Measurements from ENCODE around the gene WDFY4. TPM values are rescaled to one million over a fixed set of nuclear protein-coding genes. Genes with fewer than 3 reads are reported as not detected.

Gene WDFY4
- total and polyA plus RNA-seq, 2 of the 13 experiments (the other 11 are each of a cell fraction or from before 2014, with no cell fraction given) = not detected

DNA sequence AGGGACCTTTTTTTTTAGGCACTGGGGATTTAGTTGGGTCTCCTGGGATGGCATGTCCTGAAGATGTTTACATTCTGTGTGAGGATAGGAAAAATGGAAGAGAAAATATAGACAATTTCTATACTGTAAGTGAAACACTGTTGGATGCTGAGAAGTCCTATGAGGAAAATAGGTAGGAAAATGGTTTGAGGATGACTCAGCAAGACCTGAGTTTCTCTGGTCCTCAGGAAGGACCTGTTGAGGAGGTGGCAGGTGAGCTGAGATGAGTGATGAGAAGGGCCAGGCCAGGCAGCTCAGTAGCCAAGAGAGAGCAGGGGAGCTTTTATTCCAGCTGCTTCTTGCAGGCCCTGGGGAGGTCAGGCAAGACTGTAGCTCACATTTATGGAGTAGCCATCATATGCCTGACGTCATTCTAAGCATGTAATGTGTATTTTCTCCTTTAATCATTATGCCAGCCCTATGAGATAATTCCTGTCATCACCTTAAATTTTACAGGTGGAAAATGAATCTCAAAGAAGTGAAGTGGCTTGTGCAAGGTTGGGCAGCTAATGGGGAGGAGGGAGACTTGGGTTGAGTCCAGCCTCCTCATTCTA is 274.0 kb downstream of the WDFY4 start:
- ChIA-PET POLR2A (no interaction called here), CTCF (ENCODE audit: low intra/inter-chr PET ratio, low total read pairs) (no interaction called here)
- 0% methylated on average over 1 of the region's 1 CpG for WGBS (ENCODE audit: low lambda C conversion rate)
- Histone ChIP-seq H2AFZ (ENCODE audit: low read length) (no peak overlapping the region), H3K4me3 (replicated peaks in 1 of 3; ENCODE audit: insufficient read depth in 1 of 3, low read depth in 2 of 3, low read length in 3 of 3) (no peak overlapping the region), H3K4me2 (ENCODE audit: low read depth, low read length) (no peak overlapping the region), H3K9ac (ENCODE audit: insufficient read depth, low read depth, low read length) (no peak overlapping the region), H3K36me3 (replicated peaks in 1 of 2; ENCODE audit: control insufficient read depth in 1 of 2, insufficient read depth in 2 of 2, low read length in 2 of 2) (no peaks in the 10 kb centered on the region), H3K27me3 (ENCODE audit: control insufficient read depth in 1 of 2, insufficient read depth in 2 of 2, low read length in 2 of 2) (peaks cover 0 to 4% of the 10 kb centered on the region in 2 experiments; a peak in 2 of 5 replicates), H3K4me1 (ENCODE audit: insufficient read depth, low read length) (no peaks in the 10 kb centered on the region), H3K27ac (ENCODE audit: extremely low read length, insufficient read depth, low read length) (no peak overlapping the region), H3K9me3 (ENCODE audit: low read length) (no peaks in the 10 kb centered on the region), H3K79me2 (ENCODE audit: insufficient read depth, low read length) (no peaks in the 10 kb centered on the region), H4K20me1 (ENCODE audit: insufficient read depth, low read length) (no peaks in the 10 kb centered on the region)
- in situ Hi-C loops (cut with HindIII; ENCODE audit: extremely low pct_ligation_motif_present, low pct_unique_long_range_greater_than_20kb) = no loop called here
- TF ChIP-seq MXI1 (IDR thresholded peaks at IDR 0.05; ENCODE audit: borderline replicate concordance, low read depth, low read length) (no peak), ZNF777 (CRISPR knock-in tag; IDR thresholded peaks at IDR 0.05) (no peak), AHR (CRISPR knock-in tag; IDR thresholded peaks at IDR 0.05) (no peak), NFE2L2 (IDR thresholded peaks at IDR 0.05; ENCODE audit: low read length) (peak; percentile 58), ATF7 (IDR thresholded peaks at IDR 0.05) (peak; percentile 77), ATF7 (CRISPR knock-in tag; IDR thresholded peaks at IDR 0.05) (no peak), CREB1 (IDR thresholded peaks at IDR 0.05) (peak; percentile 71), CREB1 (CRISPR knock-in tag; IDR thresholded peaks at IDR 0.05) (no peak)
- TF ChIP-seq, protein P1, sequence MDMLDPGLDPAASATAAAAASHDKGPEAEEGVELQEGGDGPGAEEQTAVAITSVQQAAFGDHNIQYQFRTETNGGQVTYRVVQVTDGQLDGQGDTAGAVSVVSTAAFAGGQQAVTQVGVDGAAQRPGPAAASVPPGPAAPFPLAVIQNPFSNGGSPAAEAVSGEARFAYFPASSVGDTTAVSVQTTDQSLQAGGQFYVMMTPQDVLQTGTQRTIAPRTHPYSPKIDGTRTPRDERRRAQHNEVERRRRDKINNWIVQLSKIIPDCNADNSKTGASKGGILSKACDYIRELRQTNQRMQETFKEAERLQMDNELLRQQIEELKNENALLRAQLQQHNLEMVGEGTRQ (IDR thresholded peaks at IDR 0.05; ENCODE audit: low read depth, low read length) = no peak
- TF ChIP-seq, protein P1 (CRISPR knock-in tag; IDR thresholded peaks at IDR 0.05; ENCODE audit: borderline replicate concordance) = no peak
- TF ChIP-seq, protein P2, sequence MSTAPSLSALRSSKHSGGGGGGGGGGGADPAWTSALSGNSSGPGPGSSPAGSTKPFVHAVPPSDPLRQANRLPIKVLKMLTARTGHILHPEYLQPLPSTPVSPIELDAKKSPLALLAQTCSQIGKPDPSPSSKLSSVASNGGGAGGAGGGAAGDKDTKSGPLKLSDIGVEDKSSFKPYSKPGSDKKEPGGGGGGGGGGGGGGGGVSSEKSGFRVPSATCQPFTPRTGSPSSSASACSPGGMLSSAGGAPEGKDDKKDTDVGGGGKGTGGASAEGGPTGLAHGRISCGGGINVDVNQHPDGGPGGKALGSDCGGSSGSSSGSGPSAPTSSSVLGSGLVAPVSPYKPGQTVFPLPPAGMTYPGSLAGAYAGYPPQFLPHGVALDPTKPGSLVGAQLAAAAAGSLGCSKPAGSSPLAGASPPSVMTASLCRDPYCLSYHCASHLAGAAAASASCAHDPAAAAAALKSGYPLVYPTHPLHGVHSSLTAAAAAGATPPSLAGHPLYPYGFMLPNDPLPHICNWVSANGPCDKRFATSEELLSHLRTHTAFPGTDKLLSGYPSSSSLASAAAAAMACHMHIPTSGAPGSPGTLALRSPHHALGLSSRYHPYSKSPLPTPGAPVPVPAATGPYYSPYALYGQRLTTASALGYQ (CRISPR knock-in tag; IDR thresholded peaks at IDR 0.05) = no peak
- TF ChIP-seq, protein P3, sequence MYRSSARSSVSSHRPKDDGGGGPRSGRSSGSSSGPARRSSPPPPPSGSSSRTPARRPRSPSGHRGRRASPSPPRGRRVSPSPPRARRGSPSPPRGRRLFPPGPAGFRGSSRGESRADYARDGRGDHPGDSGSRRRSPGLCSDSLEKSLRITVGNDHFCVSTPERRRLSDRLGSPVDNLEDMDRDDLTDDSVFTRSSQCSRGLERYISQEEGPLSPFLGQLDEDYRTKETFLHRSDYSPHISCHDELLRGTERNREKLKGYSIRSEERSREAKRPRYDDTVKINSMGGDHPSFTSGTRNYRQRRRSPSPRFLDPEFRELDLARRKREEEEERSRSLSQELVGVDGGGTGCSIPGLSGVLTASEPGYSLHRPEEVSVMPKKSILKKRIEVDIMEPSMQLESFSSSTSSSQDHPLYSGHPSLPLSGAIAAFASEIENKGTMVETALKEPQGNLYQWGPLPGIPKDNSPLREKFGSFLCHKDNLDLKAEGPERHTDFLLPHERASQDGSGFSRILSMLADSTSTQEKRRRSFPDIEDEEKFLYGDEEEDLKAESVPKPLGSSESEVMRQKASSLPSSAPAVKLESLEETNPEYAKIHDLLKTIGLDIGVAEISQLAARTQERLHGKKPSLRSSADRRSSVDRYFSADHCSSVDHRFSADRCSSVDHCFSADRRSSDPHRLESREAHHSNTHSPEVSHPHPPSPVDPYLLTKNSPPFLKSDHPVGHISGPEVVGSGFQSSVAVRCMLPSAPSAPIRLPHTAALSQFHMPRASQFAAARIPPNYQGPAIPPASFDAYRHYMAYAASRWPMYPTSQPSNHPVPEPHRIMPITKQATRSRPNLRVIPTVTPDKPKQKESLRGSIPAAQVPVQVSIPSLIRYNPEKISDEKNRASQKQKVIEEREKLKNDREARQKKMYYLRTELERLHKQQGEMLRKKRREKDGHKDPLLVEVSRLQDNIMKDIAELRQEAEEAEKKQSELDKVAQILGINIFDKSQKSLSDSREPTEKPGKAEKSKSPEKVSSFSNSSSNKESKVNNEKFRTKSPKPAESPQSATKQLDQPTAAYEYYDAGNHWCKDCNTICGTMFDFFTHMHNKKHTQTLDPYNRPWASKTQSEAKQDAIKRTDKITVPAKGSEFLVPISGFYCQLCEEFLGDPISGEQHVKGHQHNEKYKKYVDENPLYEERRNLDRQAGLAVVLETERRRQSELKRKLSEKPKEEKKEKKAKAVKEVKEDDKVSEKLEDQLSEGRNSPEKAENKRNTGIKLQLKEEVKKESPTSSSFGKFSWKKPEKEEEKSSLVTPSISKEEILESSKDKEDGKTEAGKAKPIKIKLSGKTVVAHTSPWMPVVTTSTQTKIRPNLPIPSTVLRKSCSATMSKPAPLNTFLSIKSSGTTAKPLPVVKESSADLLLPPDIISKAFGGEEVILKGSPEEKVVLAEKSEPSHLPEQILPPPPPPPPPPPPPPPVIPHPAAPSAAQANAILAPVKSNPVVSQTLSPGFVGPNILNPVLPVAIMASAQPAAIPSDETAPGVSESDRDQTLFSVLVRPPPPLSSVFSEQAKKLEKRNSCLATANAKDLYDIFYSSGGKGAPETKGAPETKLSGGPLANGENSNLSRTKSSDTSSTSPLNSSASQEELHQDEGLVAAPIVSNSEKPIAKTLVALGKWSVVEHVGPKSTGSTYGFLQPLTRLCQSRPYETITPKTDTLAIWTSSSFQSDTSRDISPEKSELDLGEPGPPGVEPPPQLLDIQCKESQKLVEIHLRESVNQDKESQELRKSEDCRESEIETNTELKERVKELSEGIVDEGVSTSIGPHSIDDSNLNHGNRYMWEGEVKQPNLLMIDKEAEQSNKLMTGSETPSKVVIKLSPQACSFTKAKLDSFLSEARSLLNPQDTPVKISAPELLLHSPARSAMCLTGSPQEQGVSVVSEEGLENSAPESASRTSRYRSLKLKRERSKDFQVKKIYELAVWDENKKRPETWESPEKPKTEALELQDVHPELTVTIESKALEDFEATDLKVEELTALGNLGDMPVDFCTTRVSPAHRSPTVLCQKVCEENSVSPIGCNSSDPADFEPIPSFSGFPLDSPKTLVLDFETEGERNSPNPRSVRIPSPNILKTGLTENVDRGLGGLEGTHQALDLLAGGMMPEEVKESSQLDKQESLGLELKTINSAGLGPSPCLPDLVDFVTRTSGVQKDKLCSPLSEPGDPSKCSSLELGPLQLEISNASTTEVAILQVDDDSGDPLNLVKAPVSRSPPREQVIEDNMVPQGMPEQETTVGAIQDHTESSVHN (CRISPR knock-in tag; IDR thresholded peaks at IDR 0.05) = no peak
- no TSS peak for BruUV-seq (replicated peaks)
- intact Hi-C loops (cut with micrococcal nuclease; ENCODE audit: unreplicated experiment) = no loop called here
- no peak for DNase-seq (ENCODE audit: low spot score)
- ATAC-seq = no peak
- no peak for FAIRE-seq

Measured in HepG2 (cell line).